WTC11 (cell line): ENCODE measurements around the gene CENPF.

Experiments
- CTCF ChIP-seq: fragments of 200-600 bp; IDR thresholded peaks from 2 replicates; pipeline ENCODE4 v1.8.0; 2022; ENCODE audit warnings: antibody characterized with exemption
- E2F1 ChIP-seq: sonication (generic); formaldehyde crosslinking; IDR thresholded peaks from 2 replicates; pipeline ENCODE4 v1.8.0; 2022; ENCODE audit warnings: mild to moderate bottlenecking, missing genetic modification reagents

GRCh38 chr1:214617246-214617645 is 14.3 kb downstream of the CENPF start:
- TF ChIP-seq E2F1 (CRISPR knock-in tag) (no peak), CTCF (no peak)
